Activated CD4-positive, alpha-beta T cell treated with anti-CD3 and anti-CD28 coated beads, Interleukin-2, amount 50 U/mL, for 24 hours (primary cell): ENCODE results near the gene FKBP1A.

Experiments used
- DNase-seq, 2 donors: peaks; one replicate each; pipeline ENCODE4 v3.0.0-alpha.2; 2020; ENCODE audit warnings: low read depth in 1 of 2, low spot score in 1 of 2

FKBP1A gene

GRCh38 chr20:1388253-1388652 is 4.6 kb downstream of the FKBP1A start:
- no peak for DNase-seq

- DNase-seq = no peak
Measured at GRCh38 chr20:1386323-1386722, 6.5 kb downstream of the FKBP1A start.

GRCh38 chr20:1383623-1384404 is 9.0 kb downstream of the FKBP1A start:
- no peak for DNase-seq

GRCh38 chr20:1382670-1383069 is 10.2 kb downstream of the FKBP1A start:
- no peak for DNase-seq

GRCh38 chr20:1381753-1382591 is 10.9 kb downstream of the FKBP1A start:
- DNase-seq = no peak

GRCh38 chr20:1378735-1379125 is 14.1 kb downstream of the FKBP1A start:
- no peak for DNase-seq

GRCh38 chr20:1377984-1378734 is 14.7 kb downstream of the FKBP1A start:
- no peak for DNase-seq

- no peak for DNase-seq
Measured at GRCh38 chr20:1377341-1377871, 15.4 kb downstream of the FKBP1A start.

GRCh38 chr20:1376408-1377270 is 16.2 kb downstream of the FKBP1A start:
- no peak for DNase-seq

- no peak for DNase-seq
Measured at GRCh38 chr20:1376007-1376406, 16.8 kb downstream of the FKBP1A start.

- no peak for DNase-seq
Measured at GRCh38 chr20:1375515-1375914, 17.3 kb downstream of the FKBP1A start.

- DNase-seq = no peak
Measured at GRCh38 chr20:1374246-1374645, 18.6 kb downstream of the FKBP1A start.

- DNase-seq = no peak
Measured at GRCh38 chr20:1373614-1374013, 19.2 kb downstream of the FKBP1A start.

- no peak for DNase-seq
Measured at GRCh38 chr20:1373036-1373435, 19.8 kb downstream of the FKBP1A start.

GRCh38 chr20:1371830-1372539 is 20.9 kb downstream of the FKBP1A start:
- DNase-seq = no peak

- no peak for DNase-seq
Measured at GRCh38 chr20:1371202-1371782, 21.6 kb downstream of the FKBP1A start.

- DNase-seq = no peak
Measured at GRCh38 chr20:1370548-1371110, 22.2 kb downstream of the FKBP1A start.

GRCh38 chr20:1369970-1370369 is 22.9 kb downstream of the FKBP1A start:
- no peak for DNase-seq
